ENCODE results near the gene DCAF5.
"Not testable (repeated sequence)": the region's sequence is repeated elsewhere in the genome, so short reads cannot be mapped to it uniquely, and the experiment has no call there.

DCAF5 gene

GRCh38 chr14:69152902-69153151 is at the start of gene DCAF5:
TSS of gene DCAF5 (minus strand) at chr14:69153119. CDS start at chr14:69152978, 141 bp downstream.
- DNase-seq (ENCODE audit: low read depth in 2 of 3, low spot score in 1 of 3), result peak in 2 of 3 donors; percentile 75 to 86

GRCh38 chr14:69199786-69200185 is 46.9 kb upstream of the DCAF5 start:
- no peak for DNase-seq (ENCODE audit: low read depth in 2 of 3, low spot score in 1 of 3)

GRCh38 chr14:69193721-69194120 is 40.8 kb upstream of the DCAF5 start:
- DNase-seq (ENCODE audit: low read depth in 2 of 3, low spot score in 1 of 3), result no peak

GRCh38 chr14:69191340-69192111 is 38.6 kb upstream of the DCAF5 start, which contains the start of gene EXD2:
TSS of gene EXD2 (plus strand) at chr14:69191498. CDS start at chr14:69209471, 17,973 bp downstream.
- peak; percentile 66 to 75 (median 73) for DNase-seq (ENCODE audit: low read depth in 2 of 3, low spot score in 1 of 3)

GRCh38 chr14:69190191-69190590 is 37.3 kb upstream of the DCAF5 start:
- no peak for DNase-seq (ENCODE audit: low read depth in 2 of 3, low spot score in 1 of 3)

GRCh38 chr14:69183735-69184134 is 30.8 kb upstream of the DCAF5 start:
- DNase-seq (ENCODE audit: low read depth in 2 of 3, low spot score in 1 of 3), result no peak

GRCh38 chr14:69182580-69182979 is 29.7 kb upstream of the DCAF5 start:
- not testable (repeated sequence) for DNase-seq (ENCODE audit: low read depth in 2 of 3, low spot score in 1 of 3)

- DNase-seq (ENCODE audit: low read depth in 2 of 3, low spot score in 1 of 3), result no peak
These were observed 28.6 kb upstream of the DCAF5 start for GRCh38 chr14:69181491-69181890.

GRCh38 chr14:69175130-69175529 is 22.2 kb upstream of the DCAF5 start:
- DNase-seq (ENCODE audit: low read depth in 2 of 3, low spot score in 1 of 3), result no peak

- no peak for DNase-seq (ENCODE audit: low read depth in 2 of 3, low spot score in 1 of 3)
These were observed 18.6 kb upstream of the DCAF5 start for GRCh38 chr14:69171569-69171968.

GRCh38 chr14:69170839-69171238 is 17.9 kb upstream of the DCAF5 start:
- DNase-seq (ENCODE audit: low read depth in 2 of 3, low spot score in 1 of 3), result no peak

- DNase-seq (ENCODE audit: low read depth in 2 of 3, low spot score in 1 of 3), result not testable (repeated sequence)
These were observed 12.9 kb upstream of the DCAF5 start for GRCh38 chr14:69165787-69166186.

GRCh38 chr14:69161590-69161989 is 8.7 kb upstream of the DCAF5 start:
- DNase-seq (ENCODE audit: low read depth in 2 of 3, low spot score in 1 of 3), result no peak

- DNase-seq (ENCODE audit: low read depth in 2 of 3, low spot score in 1 of 3), result no peak
These were observed 3.3 kb upstream of the DCAF5 start for GRCh38 chr14:69156224-69156623.

GRCh38 chr14:69154779-69155178 is 1.9 kb upstream of the DCAF5 start:
- no peak for DNase-seq (ENCODE audit: low read depth in 2 of 3, low spot score in 1 of 3)

GRCh38 chr14:69153873-69154270 is 953 bp upstream of the DCAF5 start:
- DNase-seq (ENCODE audit: low read depth in 2 of 3, low spot score in 1 of 3), result no peak

GRCh38 chr14:69153152-69153872 is 393 bp upstream of the DCAF5 start:
- peak in 1 of 3 donors; percentile 90 for DNase-seq (ENCODE audit: low read depth in 2 of 3, low spot score in 1 of 3)

- DNase-seq (ENCODE audit: low read depth in 2 of 3, low spot score in 1 of 3), result peak in 2 of 3 donors; percentile 18 to 25
These were observed 578 bp downstream of the DCAF5 start for GRCh38 chr14:69152181-69152901.

GRCh38 chr14:69151458-69152180 is 1.3 kb downstream of the DCAF5 start:
- DNase-seq (ENCODE audit: low read depth in 2 of 3, low spot score in 1 of 3), result peak; percentile 56 to 65 (median 58)

GRCh38 chr14:69149461-69150244 is 3.3 kb downstream of the DCAF5 start:
- no peak for DNase-seq (ENCODE audit: low read depth in 2 of 3, low spot score in 1 of 3)
